ENCODE measurements around the gene DEXI. TPM values are rescaled to one million over a fixed set of nuclear protein-coding genes. Genes with fewer than 3 reads are reported as not detected.

DEXI gene
- polyA plus RNA-seq, 1 donor from 2014 or later: 52.0 TPM

DNA sequence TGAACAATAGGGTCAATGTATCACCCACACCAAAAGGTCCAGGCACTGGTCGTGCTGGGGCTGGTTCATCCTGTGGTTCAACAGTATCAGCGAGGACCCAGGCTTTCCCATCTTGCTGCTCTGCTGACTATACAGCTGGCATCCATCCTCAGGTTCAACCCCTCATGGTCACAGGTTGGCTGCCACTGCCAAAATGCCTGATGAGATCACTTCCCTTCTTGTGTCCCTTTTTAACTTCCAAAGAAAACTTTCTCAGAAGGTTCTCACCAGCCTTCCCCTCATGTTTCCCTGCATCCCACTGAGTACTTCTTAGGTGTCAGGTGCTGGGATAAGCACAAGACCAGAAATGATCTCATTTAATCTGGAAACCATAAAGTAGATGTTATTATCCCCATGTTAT is 27.8 kb upstream of the DEXI start:
- Histone ChIP-seq H3K4me2 (ENCODE audit: low read length) (no peak overlapping the region), H3K4me3 (ENCODE audit: low read length) (no peak overlapping the region), H4K20me1 (ENCODE audit: insufficient read depth) (no peaks in the 10 kb centered on the region), H3K79me2 (replicated peaks; ENCODE audit: insufficient read depth, low read length) (no peaks in the 10 kb centered on the region), H3K9ac (ENCODE audit: low read length) (no peak overlapping the region), H3K36me3 (ENCODE audit: insufficient read depth, low read length) (peaks cover 4% of the 10 kb centered on the region), H2AFZ (ENCODE audit: low read depth, low read length) (no peak overlapping the region), H3K9me2 (ENCODE audit: insufficient read depth, low read length) (no peaks in the 10 kb centered on the region), H3K27ac (ENCODE audit: low read length) (no peak overlapping the region), H3F3A (ENCODE audit: insufficient read depth, low read length, poor library complexity, severe bottlenecking) (no peaks in the 10 kb centered on the region), H3K9me3 (ENCODE audit: low read length) (no peaks in the 10 kb centered on the region), H3K27me3 (ENCODE audit: insufficient read depth, low read depth, low read length) (no peaks in the 10 kb centered on the region)
- no peak for TF ChIP-seq EP300 (conservative IDR thresholded peaks at IDR 0.05; ENCODE audit: poor library complexity, severe bottlenecking)
- TF ChIP-seq, protein P1, sequence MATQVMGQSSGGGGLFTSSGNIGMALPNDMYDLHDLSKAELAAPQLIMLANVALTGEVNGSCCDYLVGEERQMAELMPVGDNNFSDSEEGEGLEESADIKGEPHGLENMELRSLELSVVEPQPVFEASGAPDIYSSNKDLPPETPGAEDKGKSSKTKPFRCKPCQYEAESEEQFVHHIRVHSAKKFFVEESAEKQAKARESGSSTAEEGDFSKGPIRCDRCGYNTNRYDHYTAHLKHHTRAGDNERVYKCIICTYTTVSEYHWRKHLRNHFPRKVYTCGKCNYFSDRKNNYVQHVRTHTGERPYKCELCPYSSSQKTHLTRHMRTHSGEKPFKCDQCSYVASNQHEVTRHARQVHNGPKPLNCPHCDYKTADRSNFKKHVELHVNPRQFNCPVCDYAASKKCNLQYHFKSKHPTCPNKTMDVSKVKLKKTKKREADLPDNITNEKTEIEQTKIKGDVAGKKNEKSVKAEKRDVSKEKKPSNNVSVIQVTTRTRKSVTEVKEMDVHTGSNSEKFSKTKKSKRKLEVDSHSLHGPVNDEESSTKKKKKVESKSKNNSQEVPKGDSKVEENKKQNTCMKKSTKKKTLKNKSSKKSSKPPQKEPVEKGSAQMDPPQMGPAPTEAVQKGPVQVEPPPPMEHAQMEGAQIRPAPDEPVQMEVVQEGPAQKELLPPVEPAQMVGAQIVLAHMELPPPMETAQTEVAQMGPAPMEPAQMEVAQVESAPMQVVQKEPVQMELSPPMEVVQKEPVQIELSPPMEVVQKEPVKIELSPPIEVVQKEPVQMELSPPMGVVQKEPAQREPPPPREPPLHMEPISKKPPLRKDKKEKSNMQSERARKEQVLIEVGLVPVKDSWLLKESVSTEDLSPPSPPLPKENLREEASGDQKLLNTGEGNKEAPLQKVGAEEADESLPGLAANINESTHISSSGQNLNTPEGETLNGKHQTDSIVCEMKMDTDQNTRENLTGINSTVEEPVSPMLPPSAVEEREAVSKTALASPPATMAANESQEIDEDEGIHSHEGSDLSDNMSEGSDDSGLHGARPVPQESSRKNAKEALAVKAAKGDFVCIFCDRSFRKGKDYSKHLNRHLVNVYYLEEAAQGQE (IDR thresholded peaks at IDR 0.05; ENCODE audit: borderline replicate concordance): no peak
- TF ChIP-seq SMC3 (conservative IDR thresholded peaks at IDR 0.05; ENCODE audit: poor library complexity): no peak

DNA sequence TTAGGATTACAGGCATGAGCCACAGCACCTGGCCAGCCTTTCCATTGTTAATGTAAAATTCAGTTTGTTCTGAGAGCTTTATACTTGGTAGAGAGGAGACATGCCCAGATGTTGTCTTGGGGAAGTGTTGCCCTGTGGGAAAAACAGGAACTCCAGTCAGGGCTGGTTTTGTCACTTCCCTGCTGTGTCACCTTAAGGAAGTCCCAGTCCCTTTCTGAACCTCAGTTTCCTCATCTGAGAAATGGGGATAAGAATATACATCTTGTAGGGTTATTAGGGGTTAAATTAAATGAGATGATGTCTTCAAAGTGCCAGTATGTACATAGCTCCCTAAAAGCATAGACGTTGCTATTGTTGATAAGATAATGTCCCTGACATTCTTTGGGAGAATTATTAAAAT is 27.3 kb upstream of the DEXI start:
- Histone ChIP-seq H4K20me1 (ENCODE audit: insufficient read depth) (no peaks in the 10 kb centered on the region), H3K9ac (ENCODE audit: low read length) (no peak overlapping the region), H3K36me3 (ENCODE audit: insufficient read depth, low read length) (peaks cover 4% of the 10 kb centered on the region), H3K9me2 (ENCODE audit: insufficient read depth, low read length) (no peaks in the 10 kb centered on the region), H3K27ac (ENCODE audit: low read length) (no peak overlapping the region), H3K27me3 (ENCODE audit: insufficient read depth, low read depth, low read length) (no peaks in the 10 kb centered on the region), H3F3A (ENCODE audit: insufficient read depth, low read length, poor library complexity, severe bottlenecking) (no peaks in the 10 kb centered on the region), H3K4me3 (ENCODE audit: low read length) (no peak overlapping the region), H3K4me2 (ENCODE audit: low read length) (no peak overlapping the region), H3K9me3 (ENCODE audit: low read length) (no peaks in the 10 kb centered on the region), H2AFZ (ENCODE audit: low read depth, low read length) (no peak overlapping the region), H3K79me2 (replicated peaks; ENCODE audit: insufficient read depth, low read length) (no peaks in the 10 kb centered on the region)
- no peak for TF ChIP-seq RAD21 (conservative IDR thresholded peaks at IDR 0.05)
- no peak for TF ChIP-seq EZH2 (IDR thresholded peaks at IDR 0.05; ENCODE audit: borderline replicate concordance, insufficient read depth, low read length, poor library complexity, severe bottlenecking)
- TF ChIP-seq, protein P2, sequence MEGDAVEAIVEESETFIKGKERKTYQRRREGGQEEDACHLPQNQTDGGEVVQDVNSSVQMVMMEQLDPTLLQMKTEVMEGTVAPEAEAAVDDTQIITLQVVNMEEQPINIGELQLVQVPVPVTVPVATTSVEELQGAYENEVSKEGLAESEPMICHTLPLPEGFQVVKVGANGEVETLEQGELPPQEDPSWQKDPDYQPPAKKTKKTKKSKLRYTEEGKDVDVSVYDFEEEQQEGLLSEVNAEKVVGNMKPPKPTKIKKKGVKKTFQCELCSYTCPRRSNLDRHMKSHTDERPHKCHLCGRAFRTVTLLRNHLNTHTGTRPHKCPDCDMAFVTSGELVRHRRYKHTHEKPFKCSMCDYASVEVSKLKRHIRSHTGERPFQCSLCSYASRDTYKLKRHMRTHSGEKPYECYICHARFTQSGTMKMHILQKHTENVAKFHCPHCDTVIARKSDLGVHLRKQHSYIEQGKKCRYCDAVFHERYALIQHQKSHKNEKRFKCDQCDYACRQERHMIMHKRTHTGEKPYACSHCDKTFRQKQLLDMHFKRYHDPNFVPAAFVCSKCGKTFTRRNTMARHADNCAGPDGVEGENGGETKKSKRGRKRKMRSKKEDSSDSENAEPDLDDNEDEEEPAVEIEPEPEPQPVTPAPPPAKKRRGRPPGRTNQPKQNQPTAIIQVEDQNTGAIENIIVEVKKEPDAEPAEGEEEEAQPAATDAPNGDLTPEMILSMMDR (IDR thresholded peaks at IDR 0.05; ENCODE audit: poor library complexity, severe bottlenecking): no peak
- TF ChIP-seq MXI1 (conservative IDR thresholded peaks at IDR 0.05; ENCODE audit: poor library complexity, severe bottlenecking): no peak
- TF ChIP-seq, protein P1 (IDR thresholded peaks at IDR 0.05; ENCODE audit: borderline replicate concordance): no peak

Measured in neural cell (in vitro differentiated cells).